GM12878 (cell line): ENCODE results near the gene CTRB1. TPM values are rescaled to one million over a fixed set of nuclear protein-coding genes. Genes with fewer than 3 reads are reported as not detected.
A peak's percentile ranks its signal among the peaks of the same experiment; 100 is the strongest.

Experiments used
- BCL11A ChIP-seq: IDR thresholded peaks from 2 replicates; pipeline ENCODE4 v1.6.1; 2011; ENCODE audit warnings: low read depth, low read length
- BRCA1 ChIP-seq: IDR thresholded peaks from 2 replicates; pipeline ENCODE4 v1.6.1; 2011; ENCODE audit warnings: low read depth, low read length, improper control_type of control experiment
- CBFB ChIP-seq: IDR thresholded peaks from 2 replicates; pipeline ENCODE4 v1.6.1; 2016; ENCODE audit warnings: antibody characterized with exemption, low read depth
- EP300 ChIP-seq, 2 experiments: fragments of 150-350 bp in 1 of 2; IDR thresholded peaks; 2 replicates each; pipeline ENCODE4 v1.6.1; 2011 to 2012; ENCODE audit warnings: low read depth in 2 of 2, low read length in 2 of 2, borderline replicate concordance in 1 of 2, improper control_type of control experiment in 1 of 2, inconsistent platforms in 1 of 2; ENCODE audit not compliant: control insufficient read depth in 1 of 2
- FOXK2 ChIP-seq: fragments of 450-650 bp; IDR thresholded peaks from 2 replicates; pipeline ENCODE4 v1.6.1; 2017; ENCODE audit warnings: mild to moderate bottlenecking, moderate library complexity
- HDAC2 ChIP-seq: fragments of 200-600 bp; sonication (generic); IDR thresholded peaks from 2 replicates; pipeline ENCODE4 v1.6.1; 2017
- KLF5 ChIP-seq: fragments of 450-650 bp; IDR thresholded peaks from 2 replicates; pipeline ENCODE4 v1.6.1; 2014; ENCODE audit warnings: mild to moderate bottlenecking; ENCODE audit not compliant: partially characterized antibody
- MEF2B ChIP-seq: fragments of 450-650 bp; IDR thresholded peaks from 2 replicates; pipeline ENCODE4 v1.6.1; 2018; ENCODE audit warnings: mild to moderate bottlenecking, moderate library complexity; ENCODE audit not compliant: partially characterized antibody, poor library complexity, severe bottlenecking
- MTA2 ChIP-seq: fragments of 450-650 bp; IDR thresholded peaks from 2 replicates; pipeline ENCODE4 v1.6.1; 2016; ENCODE audit warnings: low read depth, mild to moderate bottlenecking, moderate library complexity
- MTA3 ChIP-seq: IDR thresholded peaks from 2 replicates; pipeline ENCODE4 v1.6.1; 2012; ENCODE audit warnings: low read length, inconsistent platforms, borderline replicate concordance
- MYB ChIP-seq: fragments of 150-350 bp; IDR thresholded peaks from 2 replicates; pipeline ENCODE4 v1.6.1; 2014; ENCODE audit warnings: mild to moderate bottlenecking, low read depth, low read length, borderline replicate concordance
- MYC ChIP-seq: IDR thresholded peaks from 2 replicates; pipeline ENCODE4 v1.6.1; 2011; ENCODE audit warnings: mild to moderate bottlenecking, low read length, moderate library complexity, inconsistent platforms; ENCODE audit not compliant: insufficient read depth, insufficient replicate concordance, insufficient read length, severe bottlenecking
- POU2F2 ChIP-seq: IDR thresholded peaks from 3 replicates; pipeline ENCODE4 v1.6.1; 2011; ENCODE audit warnings: low read depth, mild to moderate bottlenecking, low read length, borderline replicate concordance
- RCOR1 ChIP-seq: conservative IDR thresholded peaks from 2 replicates; pipeline ENCODE4 v1.6.1; 2012; ENCODE audit warnings: low read depth, low read length, improper control_type of control experiment
- SRF ChIP-seq, 2 experiments: IDR thresholded peaks; 2 replicates each; pipeline ENCODE4 v1.6.1; 2011; ENCODE audit warnings: low read depth in 2 of 2, low read length in 2 of 2, mild to moderate bottlenecking in 1 of 2, moderate library complexity in 1 of 2
- TAF1 ChIP-seq: IDR thresholded peaks from 2 replicates; pipeline ENCODE4 v1.6.1; 2011; ENCODE audit warnings: mild to moderate bottlenecking, low read depth, low read length, borderline replicate concordance
- YBX1 ChIP-seq: fragments of 450-650 bp; IDR thresholded peaks from 2 replicates; pipeline ENCODE4 v1.6.1; 2016; ENCODE audit warnings: antibody characterized with exemption
- YY1 ChIP-seq: IDR thresholded peaks from 2 replicates; pipeline ENCODE4 v1.6.1; 2011; ENCODE audit warnings: low read depth, mild to moderate bottlenecking, low read length
- ZNF217 ChIP-seq: fragments of 450-650 bp; IDR thresholded peaks from 2 replicates; pipeline ENCODE4 v1.6.1; 2017; ENCODE audit warnings: antibody characterized with exemption, mild to moderate bottlenecking
- ZNF384 ChIP-seq: IDR thresholded peaks from 2 replicates; pipeline ENCODE4 v1.6.1; 2012; ENCODE audit warnings: low read depth, mild to moderate bottlenecking, low read length, improper control_type of control experiment, borderline replicate concordance
- polyA plus RNA-seq, 11 experiments: library from polyadenylated mRNA; depleted of rRNA in 4 of 11; unstranded in 6 of 11; stranded (reverse) in 5 of 11; fragments of >200 nt; fragmentation: Nextera tagmentation in 4 of 11; fragmentation: Illumina TruSeq in 1 of 11; extraction: Ambion mirVana in 4 of 11; extraction: Trizol in 1 of 11; gene quantifications; 1 replicate in 1 of 11; 2 replicates in 10 of 11; pipeline versions ENCODE4 v1.2.1 to v1.2.3, GENCODE V29; 2011 to 2016; ENCODE audit warnings: inconsistent platforms in 2 of 11, missing spikeins in 2 of 11, low read depth in 1 of 11
- total RNA-seq, 4 experiments: library from RNA; depleted of rRNA in 3 of 4; stranded (reverse); fragments of >200 nt in 3 of 4; fragmentation: Illumina TruSeq in 1 of 4; extraction: Trizol in 1 of 4; gene quantifications; 2 replicates each; pipeline versions ENCODE4 v1.2.1 to v1.2.3, GENCODE V29; 2013 to 2021
- TF ChIP-seq, protein P1 (sequence below): IDR thresholded peaks from 2 replicates; pipeline ENCODE4 v1.6.1; 2011; ENCODE audit warnings: mild to moderate bottlenecking, low read depth, low read length, moderate library complexity; ENCODE audit not compliant: insufficient replicate concordance
- TF ChIP-seq, protein P2 (sequence below): fragments of 450-650 bp; IDR thresholded peaks from 2 replicates; pipeline ENCODE4 v1.6.1; 2018; ENCODE audit warnings: mild to moderate bottlenecking, low read depth, moderate library complexity; ENCODE audit not compliant: partially characterized antibody
- TF ChIP-seq, protein P3 (sequence below): fragments of 450-650 bp; IDR thresholded peaks from 2 replicates; pipeline ENCODE4 v1.6.1; 2017; ENCODE audit warnings: low read depth, mild to moderate bottlenecking, moderate library complexity

The CTRB1 gene
- total and polyA plus RNA-seq, 10 of the 15 experiments (the other 5 are each of a cell fraction or from before 2014, with no cell fraction given), result 0.28 to 4.4 TPM; not detected in 8

DNA sequence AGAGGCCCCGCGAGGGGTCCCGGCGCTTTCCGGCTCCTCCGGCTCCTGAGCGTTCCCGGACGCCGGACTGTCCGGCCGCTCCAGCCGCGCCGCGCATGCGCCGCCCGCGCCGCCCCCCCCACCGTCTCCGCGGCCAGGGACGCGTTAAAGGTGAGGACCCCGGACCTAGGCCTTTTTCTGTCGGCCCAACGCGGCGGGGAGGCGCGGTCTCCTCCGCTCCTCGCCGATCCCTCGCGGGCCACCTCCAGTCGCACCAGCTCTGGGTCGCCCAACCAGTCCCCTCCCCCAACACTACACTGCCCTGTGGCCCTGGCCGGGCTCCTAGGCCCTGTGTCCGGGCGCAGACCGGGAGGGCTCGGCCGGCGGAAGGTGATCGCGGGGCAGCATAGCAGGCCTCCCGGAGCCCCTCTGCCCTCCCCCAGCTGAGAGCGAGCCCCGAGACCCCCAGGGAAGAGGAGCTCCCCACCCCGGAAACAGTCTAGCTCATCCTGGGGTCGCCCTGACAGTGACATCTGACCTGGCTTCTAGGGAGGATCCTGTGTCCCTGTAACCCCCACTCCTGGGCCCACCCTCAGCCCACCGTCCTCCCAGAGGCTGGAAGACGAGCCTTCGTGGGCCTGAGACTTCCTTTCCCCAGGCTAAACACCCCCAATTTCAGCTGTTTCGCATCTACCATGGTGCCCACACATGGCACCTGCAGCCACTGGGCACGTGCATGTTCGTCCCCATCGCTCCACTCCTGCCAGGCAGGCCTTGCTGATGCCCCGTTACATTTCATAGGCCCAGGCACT, 47.3 kb downstream of the CTRB1 start (continued):
- TF ChIP-seq, protein P1, sequence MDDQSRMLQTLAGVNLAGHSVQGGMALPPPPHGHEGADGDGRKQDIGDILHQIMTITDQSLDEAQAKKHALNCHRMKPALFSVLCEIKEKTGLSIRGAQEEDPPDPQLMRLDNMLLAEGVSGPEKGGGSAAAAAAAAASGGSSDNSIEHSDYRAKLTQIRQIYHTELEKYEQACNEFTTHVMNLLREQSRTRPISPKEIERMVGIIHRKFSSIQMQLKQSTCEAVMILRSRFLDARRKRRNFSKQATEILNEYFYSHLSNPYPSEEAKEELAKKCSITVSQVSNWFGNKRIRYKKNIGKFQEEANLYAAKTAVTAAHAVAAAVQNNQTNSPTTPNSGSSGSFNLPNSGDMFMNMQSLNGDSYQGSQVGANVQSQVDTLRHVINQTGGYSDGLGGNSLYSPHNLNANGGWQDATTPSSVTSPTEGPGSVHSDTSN, result no peak
- TF ChIP-seq MEF2B (no peak), HDAC2 (no peak), MYB (no peak), SRF (IDR thresholded peaks at IDR 0.05; ENCODE audit: low read depth in 2 of 2, low read length in 2 of 2) (no peak), BRCA1 (no peak), KLF5 (no peak), TAF1 (peak; percentile 13; the same call in 1 of the 2 replicates), CBFB (no peak), RCOR1 (no peak), MYC (no peak), ZNF217 (no peak), BCL11A (no peak), YBX1 (no peak), YY1 (0 out of 2 replicates have a peak, but pooled peaks have one; percentile 4), MTA2 (no peak), MTA3 (no peak), EP300 (IDR thresholded peaks at IDR 0.05; ENCODE audit: borderline replicate concordance in 1 of 2, control insufficient read depth in 1 of 2, low read depth in 2 of 2, low read length in 2 of 2) (no peak), FOXK2 (no peak), POU2F2 (no peak), ZNF384 (no peak)
- TF ChIP-seq, protein P2, sequence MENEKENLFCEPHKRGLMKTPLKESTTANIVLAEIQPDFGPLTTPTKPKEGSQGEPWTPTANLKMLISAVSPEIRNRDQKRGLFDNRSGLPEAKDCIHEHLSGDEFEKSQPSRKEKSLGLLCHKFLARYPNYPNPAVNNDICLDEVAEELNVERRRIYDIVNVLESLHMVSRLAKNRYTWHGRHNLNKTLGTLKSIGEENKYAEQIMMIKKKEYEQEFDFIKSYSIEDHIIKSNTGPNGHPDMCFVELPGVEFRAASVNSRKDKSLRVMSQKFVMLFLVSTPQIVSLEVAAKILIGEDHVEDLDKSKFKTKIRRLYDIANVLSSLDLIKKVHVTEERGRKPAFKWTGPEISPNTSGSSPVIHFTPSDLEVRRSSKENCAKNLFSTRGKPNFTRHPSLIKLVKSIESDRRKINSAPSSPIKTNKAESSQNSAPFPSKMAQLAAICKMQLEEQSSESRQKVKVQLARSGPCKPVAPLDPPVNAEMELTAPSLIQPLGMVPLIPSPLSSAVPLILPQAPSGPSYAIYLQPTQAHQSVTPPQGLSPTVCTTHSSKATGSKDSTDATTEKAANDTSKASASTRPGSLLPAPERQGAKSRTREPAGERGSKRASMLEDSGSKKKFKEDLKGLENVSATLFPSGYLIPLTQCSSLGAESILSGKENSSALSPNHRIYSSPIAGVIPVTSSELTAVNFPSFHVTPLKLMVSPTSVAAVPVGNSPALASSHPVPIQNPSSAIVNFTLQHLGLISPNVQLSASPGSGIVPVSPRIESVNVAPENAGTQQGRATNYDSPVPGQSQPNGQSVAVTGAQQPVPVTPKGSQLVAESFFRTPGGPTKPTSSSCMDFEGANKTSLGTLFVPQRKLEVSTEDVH, result no peak
- TF ChIP-seq, protein P3, sequence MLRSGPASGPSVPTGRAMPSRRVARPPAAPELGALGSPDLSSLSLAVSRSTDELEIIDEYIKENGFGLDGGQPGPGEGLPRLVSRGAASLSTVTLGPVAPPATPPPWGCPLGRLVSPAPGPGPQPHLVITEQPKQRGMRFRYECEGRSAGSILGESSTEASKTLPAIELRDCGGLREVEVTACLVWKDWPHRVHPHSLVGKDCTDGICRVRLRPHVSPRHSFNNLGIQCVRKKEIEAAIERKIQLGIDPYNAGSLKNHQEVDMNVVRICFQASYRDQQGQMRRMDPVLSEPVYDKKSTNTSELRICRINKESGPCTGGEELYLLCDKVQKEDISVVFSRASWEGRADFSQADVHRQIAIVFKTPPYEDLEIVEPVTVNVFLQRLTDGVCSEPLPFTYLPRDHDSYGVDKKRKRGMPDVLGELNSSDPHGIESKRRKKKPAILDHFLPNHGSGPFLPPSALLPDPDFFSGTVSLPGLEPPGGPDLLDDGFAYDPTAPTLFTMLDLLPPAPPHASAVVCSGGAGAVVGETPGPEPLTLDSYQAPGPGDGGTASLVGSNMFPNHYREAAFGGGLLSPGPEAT, result no peak
